Urinary bladder (tissue), 4 donors: ENCODE measurements around the gene DSCAM. TPM values are rescaled to one million over a fixed set of nuclear protein-coding genes. Genes with fewer than 3 reads are reported as not detected.
"Not testable (repeated sequence)": the region's sequence is repeated elsewhere in the genome, so short reads cannot be mapped to it uniquely, and the experiment has no call there.

ENCODE experiments used
- DNase-seq: peaks from one replicate; pipeline ENCODE4 v3.0.0-alpha.2; 2015; ENCODE audit errors: extremely low spot score
- H3K27ac ChIP-seq: one replicate; pipeline ENCODE4 v1.5.1; 2013; ENCODE audit warnings: low read depth, mild to moderate bottlenecking, moderate library complexity
- H3K36me3 ChIP-seq: one replicate; pipeline ENCODE4 v1.6.1; 2013; ENCODE audit warnings: mild to moderate bottlenecking, moderate library complexity; ENCODE audit not compliant: insufficient read depth
- H3K4me1 ChIP-seq: one replicate; pipeline ENCODE4 v1.6.1; 2013; ENCODE audit warnings: mild to moderate bottlenecking, moderate library complexity; ENCODE audit not compliant: insufficient read depth
- H3K4me3 ChIP-seq: one replicate; pipeline ENCODE4 v1.5.1; 2013; ENCODE audit warnings: low read depth, low read length
- WGBS: extraction: QIAGEN DNeasy Blood & Tissue Kit; methylation state at CpG from one replicate; pipeline ENCODE4 v1.1.7; 2013; 5-methylcytosine and 5-hydroxymethylcytosine counted together
- polyA plus RNA-seq: library from polyadenylated mRNA; stranded (reverse); fragments of 200-250 nt; gene quantifications from one replicate; pipeline ENCODE4 v1.2.3, GENCODE V29; 2013
- total RNA-seq: library from RNA; depleted of rRNA; stranded (reverse); fragments of >200 nt; gene quantifications from one replicate; pipeline ENCODE4 v1.2.3, GENCODE V29; 2014
- donor health status: healthy with polysubstance abuse.
- donor health status: healthy.

Gene DSCAM
- total and polyA plus RNA-seq, 2 donors = 0.03 to 0.21 TPM

GRCh38 chr21:40331804-40332203 lies 515.2 kb downstream of the DSCAM start:
- Histone ChIP-seq H3K4me1 (no peaks in the 10 kb centered on the region), H3K4me3 (no peak overlapping the region), H3K36me3 (no peaks in the 10 kb centered on the region), H3K27ac (no peak overlapping the region)
- WGBS = 90% methylated on average over 3 of the region's 3 CpGs
- no peak for DNase-seq

- H3K4me1 ChIP-seq = no peaks in the 10 kb centered on the region
- WGBS = 43% methylated on average over 9 of the region's 9 CpGs
- no peak overlapping the region for H3K27ac ChIP-seq
- H3K36me3 ChIP-seq = no peaks in the 10 kb centered on the region
- DNase-seq = no peak
- no peak overlapping the region for H3K4me3 ChIP-seq
Observed at GRCh38 chr21:40331172-40331571, 515.8 kb downstream of the DSCAM start.

GRCh38 chr21:40324389-40324788 lies 522.6 kb downstream of the DSCAM start:
- DNase-seq = no peak
- WGBS = 12% methylated on average over 1 of the region's 1 CpG

GRCh38 chr21:40320718-40321117 lies 526.2 kb downstream of the DSCAM start:
- H3K4me1 ChIP-seq, DNase-seq, H3K36me3 ChIP-seq, H3K4me3 ChIP-seq, H3K27ac ChIP-seq: not testable (repeated sequence)
- WGBS = 37% methylated on average over 2 of the region's 2 CpGs

More at GRCh38 chr21:40324389-40324788, 522.6 kb downstream of the DSCAM start:
- H3K36me3 ChIP-seq = no peaks in the 10 kb centered on the region
- no peaks in the 10 kb centered on the region for H3K4me1 ChIP-seq
- H3K27ac ChIP-seq = no peak overlapping the region
- H3K4me3 ChIP-seq = no peak overlapping the region

DNA sequence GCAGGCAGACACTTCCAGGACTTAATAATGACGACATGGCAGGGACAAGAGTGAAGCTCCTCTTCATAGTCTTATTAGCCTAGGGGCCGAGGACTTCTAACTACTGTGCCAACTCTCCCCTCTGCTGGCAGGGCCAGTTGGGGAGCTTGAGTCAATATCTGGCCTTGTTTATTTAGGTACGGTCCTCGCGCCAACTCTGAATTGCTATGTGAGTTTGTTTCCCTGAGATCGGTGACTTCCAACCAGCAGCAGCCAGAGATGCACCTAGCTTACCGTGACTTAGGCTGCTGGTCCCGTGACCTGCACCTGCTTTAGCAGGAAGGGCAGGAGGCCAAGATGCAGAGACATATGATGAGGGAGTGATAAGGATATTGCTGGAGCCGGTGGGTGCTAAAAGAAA lies 528.6 kb downstream of the DSCAM start:
- H3K36me3 ChIP-seq = no peaks in the 10 kb centered on the region
- no peaks in the 10 kb centered on the region for H3K4me1 ChIP-seq
- 86% methylated on average over 9 of the region's 9 CpGs for WGBS
- H3K27ac ChIP-seq = no peak overlapping the region
- H3K4me3 ChIP-seq = no peak overlapping the region
- DNase-seq = no peak

GRCh38 chr21:40316104-40316503 lies 530.9 kb downstream of the DSCAM start:
- Histone ChIP-seq H3K27ac (no peak overlapping the region), H3K4me3 (no peak overlapping the region), H3K4me1 (no peaks in the 10 kb centered on the region), H3K36me3 (no peaks in the 10 kb centered on the region)
- DNase-seq = no peak
- WGBS = 81% methylated on average over 3 of the region's 3 CpGs

DNA sequence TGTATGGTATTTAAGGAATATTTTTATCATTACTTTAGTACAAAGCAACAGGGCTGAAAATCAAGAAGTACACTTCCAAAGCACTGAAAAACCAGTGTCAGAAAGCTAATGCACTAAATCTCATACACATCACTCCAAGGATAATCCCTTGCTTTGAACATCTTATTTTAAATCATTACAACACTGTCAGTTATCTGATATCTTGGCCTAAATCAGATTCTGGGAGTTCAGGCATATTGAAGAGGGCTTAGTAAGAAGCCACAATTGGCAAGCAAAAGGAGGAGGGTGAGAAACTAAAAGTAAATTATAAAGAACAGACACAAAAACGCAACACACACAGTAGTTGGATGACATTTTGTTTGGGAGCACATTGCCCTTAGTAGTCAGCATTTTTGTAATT lies 531.3 kb downstream of the DSCAM start:
- DNase-seq = no peak
- WGBS = 43% methylated on average over 1 of the region's 1 CpG
- Histone ChIP-seq H3K4me1 (no peaks in the 10 kb centered on the region), H3K36me3 (no peaks in the 10 kb centered on the region), H3K4me3 (no peak overlapping the region), H3K27ac (no peak overlapping the region)

DNA sequence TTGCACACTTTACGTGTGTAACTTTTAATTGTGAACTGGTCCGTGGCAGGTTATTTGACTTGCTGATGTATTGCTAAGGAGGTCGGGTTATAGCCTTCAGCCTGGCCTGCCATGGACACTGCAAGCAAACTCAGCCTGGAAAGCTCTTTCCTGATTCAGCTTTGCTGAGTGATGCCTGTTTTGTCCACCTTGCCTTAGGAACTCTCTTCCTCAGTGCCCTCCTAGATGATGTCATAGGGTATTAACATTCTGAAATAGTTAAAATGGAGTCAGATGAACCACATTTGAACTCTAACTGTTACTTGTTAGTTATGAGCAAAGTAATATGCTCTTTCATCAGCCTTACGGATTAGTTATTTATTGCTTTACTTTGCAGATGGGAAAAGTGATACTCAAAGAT lies 533.7 kb downstream of the DSCAM start:
- no peak overlapping the region for H3K4me3 ChIP-seq
- no peak overlapping the region for H3K27ac ChIP-seq
- H3K4me1 ChIP-seq = no peaks in the 10 kb centered on the region
- no peaks in the 10 kb centered on the region for H3K36me3 ChIP-seq
- DNase-seq = no peak
- WGBS = 86% methylated on average over 4 of the region's 4 CpGs

- H3K27ac ChIP-seq = no peak overlapping the region
- no peak for DNase-seq
- 45% methylated on average over 3 of the region's 3 CpGs for WGBS
Observed at GRCh38 chr21:40300300-40300699, 546.7 kb downstream of the DSCAM start.

GRCh38 chr21:40299451-40299850 lies 547.5 kb downstream of the DSCAM start:
- Histone ChIP-seq H3K4me3 (no peak overlapping the region), H3K4me1 (no peaks in the 10 kb centered on the region), H3K27ac (no peak overlapping the region), H3K36me3 (no peaks in the 10 kb centered on the region)
- no peak for DNase-seq

More at GRCh38 chr21:40300300-40300699, 546.7 kb downstream of the DSCAM start:
- Histone ChIP-seq H3K36me3 (no peaks in the 10 kb centered on the region), H3K4me1 (no peaks in the 10 kb centered on the region), H3K4me3 (no peak overlapping the region)

DNA sequence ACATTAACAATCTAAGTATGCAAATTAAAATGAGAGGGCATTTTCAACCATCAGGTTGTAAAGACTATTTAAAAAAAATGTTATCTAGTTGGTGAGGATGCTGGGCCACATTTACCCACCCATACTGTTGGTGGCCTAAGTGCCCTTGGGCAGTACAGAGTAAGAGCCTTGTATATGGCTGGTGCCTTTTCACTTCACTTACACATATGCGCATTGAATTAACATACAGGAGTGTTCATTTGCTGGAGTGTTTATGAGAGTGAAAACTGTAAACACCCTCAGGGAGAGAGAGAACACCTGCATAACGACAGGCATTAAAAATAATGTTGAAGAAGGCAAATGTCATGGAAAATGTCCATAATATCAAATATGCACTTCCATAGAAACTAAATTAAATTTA lies 552.6 kb downstream of the DSCAM start:
- H3K36me3 ChIP-seq = no peaks in the 10 kb centered on the region
- DNase-seq = no peak
- 78% methylated on average over 2 of the region's 2 CpGs for WGBS
- H3K4me3 ChIP-seq = no peak overlapping the region
- no peak overlapping the region for H3K27ac ChIP-seq
- no peaks in the 10 kb centered on the region for H3K4me1 ChIP-seq

- 89% methylated on average over 7 of the region's 7 CpGs for WGBS
- H3K36me3 ChIP-seq = no peaks in the 10 kb centered on the region
- no peak overlapping the region for H3K4me3 ChIP-seq
- H3K4me1 ChIP-seq = no peaks in the 10 kb centered on the region
- no peak overlapping the region for H3K27ac ChIP-seq
- no peak for DNase-seq
Observed at GRCh38 chr21:40291560-40291959, 555.4 kb downstream of the DSCAM start.

GRCh38 chr21:40284409-40284808 lies 562.5 kb downstream of the DSCAM start:
- Histone ChIP-seq H3K4me1 (no peaks in the 10 kb centered on the region), H3K27ac (no peak overlapping the region), H3K36me3 (no peaks in the 10 kb centered on the region), H3K4me3 (no peak overlapping the region)
- 78% methylated on average over 4 of the region's 4 CpGs for WGBS
- no peak for DNase-seq

GRCh38 chr21:40282912-40283886 lies 563.8 kb downstream of the DSCAM start:
- H3K4me3 ChIP-seq = no peak overlapping the region
- 80% methylated on average over 3 of the region's 3 CpGs for WGBS

More at GRCh38 chr21:40282912-40283886, 563.8 kb downstream of the DSCAM start:
- DNase-seq = no peak
- Histone ChIP-seq H3K4me1 (no peaks in the 10 kb centered on the region), H3K36me3 (no peaks in the 10 kb centered on the region), H3K27ac (no peak overlapping the region)
